CD4-positive, alpha-beta T cell treated with Interferon gamma for 1 hour (primary cell): Measurements from ENCODE around the gene GLTPD2.
A peak's percentile ranks its signal among the peaks of the same experiment; 100 is the strongest.
"Not testable (repeated sequence)": the region's sequence is repeated elsewhere in the genome, so short reads cannot be mapped to it uniquely, and the experiment has no call there.

Experiments
- DNase-seq: peaks from one replicate; pipeline ENCODE4 v3.0.0-alpha.2; 2020

Gene GLTPD2

DNA sequence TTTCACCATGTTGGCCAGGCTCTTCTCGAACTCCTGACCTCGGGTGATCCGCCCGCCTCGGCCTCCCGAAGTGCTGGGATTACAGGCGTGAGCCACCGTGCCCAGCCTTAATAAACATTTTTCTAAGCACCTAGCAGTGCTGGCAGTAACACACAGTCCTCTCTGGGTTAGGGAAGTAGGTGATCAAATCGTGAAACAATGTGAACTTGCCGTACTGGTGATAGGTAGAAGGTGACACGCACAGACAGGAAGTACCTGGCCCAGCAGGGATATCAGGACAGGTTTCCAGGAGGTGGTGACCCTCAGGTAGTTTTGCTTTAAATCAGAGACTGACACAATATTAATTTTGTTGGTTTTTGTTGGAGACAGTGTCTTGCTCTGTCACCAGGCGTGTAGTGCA lies 22.7 kb downstream of the GLTPD2 start:
- DNase-seq = no peak

DNA sequence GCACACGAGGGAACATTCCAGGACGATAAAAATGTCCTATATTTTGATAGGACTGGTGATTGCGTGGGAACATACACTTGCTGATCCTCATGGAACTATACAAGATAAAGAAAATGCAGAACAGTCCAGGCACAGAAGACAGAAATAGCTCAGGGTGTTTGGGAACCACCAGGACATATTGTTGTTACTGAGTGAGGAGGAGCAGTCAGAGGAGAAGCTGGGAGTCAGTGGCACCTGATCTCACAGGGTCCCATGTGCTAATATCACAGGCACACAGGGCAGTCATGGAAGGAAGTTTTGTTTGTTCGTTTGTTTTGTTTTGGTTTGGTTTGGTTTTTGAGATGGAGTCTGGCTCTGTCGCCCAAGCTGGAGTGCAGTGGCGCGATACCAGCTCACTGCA lies 23.9 kb downstream of the GLTPD2 start:
- no peak for DNase-seq

DNA sequence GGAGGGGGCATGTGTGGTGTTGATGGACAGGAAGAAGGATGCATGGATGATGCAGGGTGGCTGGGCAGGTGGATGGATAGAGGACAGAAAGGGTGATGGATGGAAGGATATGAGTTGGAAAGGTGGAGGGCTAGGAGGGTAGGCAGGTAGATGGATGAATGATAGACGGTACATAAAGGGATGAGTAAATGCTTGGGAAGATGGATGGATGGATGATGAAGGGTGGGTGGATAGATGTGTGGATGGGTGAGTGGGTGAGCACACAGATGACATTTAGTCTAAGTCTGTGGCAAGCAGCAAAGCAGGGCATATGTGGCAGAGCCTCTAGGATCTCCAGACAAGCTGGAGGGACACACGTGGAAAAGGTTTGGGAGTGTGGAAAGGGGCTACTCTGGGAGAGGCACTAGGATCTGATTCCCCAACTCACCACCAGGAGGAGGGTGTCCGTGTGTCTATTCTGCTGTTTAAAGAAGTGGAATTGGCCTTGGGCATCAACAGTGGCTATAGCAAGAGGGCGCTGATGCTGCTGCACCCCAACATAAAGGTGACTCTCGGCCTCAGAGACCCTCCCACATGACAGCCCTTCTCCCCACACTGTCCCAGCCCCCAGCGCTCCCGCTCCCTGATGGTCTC lies 26.4 kb downstream of the GLTPD2 start:
- DNase-seq = no peak

DNA sequence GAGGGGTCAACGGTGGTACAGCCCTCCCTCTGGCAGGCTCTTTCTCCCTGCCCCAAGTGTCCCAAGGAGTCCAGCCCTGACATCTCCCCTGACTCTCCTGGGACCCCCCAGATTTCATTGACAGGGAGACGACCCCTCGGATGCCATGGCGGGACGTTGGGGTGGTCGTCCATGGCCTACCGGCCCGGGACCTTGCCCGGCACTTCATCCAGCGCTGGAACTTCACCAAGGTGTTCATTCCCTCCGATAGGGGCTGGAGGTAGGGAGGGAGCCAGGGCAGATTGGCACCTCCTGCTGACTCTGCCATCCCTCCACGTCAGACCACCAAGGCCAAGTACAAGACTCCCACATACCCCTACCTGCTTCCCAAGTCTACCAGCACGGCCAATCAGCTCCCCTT lies 28.1 kb downstream of the GLTPD2 start:
- DNase-seq = no peak

DNA sequence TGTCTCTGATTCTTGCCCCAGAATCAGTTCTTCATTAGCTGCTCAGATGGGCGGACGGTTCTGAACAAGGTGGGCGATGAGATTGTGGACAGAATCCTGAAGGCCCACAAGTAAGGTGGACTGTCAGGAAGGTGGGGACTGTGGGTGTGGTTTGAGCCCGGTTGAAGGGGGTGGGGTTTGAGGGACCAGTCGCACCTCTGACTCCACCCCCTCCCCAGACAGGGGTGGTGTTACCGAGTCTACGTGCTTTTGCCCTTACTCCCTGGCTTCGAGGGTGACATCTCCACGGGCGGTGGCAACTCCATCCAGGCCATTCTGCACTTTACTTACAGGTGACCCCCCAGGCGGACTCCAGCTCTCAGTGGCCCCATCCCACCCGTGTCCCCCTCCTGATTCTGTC lies 29.5 kb downstream of the GLTPD2 start:
- no peak for DNase-seq

DNA sequence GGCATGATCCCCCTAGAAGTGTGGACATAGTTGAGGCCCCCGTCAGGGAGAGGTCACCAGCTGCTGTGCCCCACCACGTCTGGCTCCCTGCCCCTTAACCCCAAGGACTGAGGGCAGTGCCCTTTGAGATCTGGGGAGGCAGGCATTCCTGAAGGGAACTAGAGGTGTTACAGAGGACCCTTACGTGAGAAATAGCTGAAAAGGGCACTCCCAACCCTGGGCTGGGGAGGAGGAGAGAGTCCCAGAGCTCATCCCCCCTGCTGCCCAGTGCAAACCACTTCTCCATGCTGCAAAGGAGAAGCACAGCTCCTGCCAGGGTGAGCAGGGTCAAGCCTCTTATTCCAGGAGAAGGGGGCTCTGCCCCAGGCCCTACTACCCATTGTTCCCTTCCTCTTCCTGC lies 34.1 kb downstream of the GLTPD2 start:
- DNase-seq = no peak

DNA sequence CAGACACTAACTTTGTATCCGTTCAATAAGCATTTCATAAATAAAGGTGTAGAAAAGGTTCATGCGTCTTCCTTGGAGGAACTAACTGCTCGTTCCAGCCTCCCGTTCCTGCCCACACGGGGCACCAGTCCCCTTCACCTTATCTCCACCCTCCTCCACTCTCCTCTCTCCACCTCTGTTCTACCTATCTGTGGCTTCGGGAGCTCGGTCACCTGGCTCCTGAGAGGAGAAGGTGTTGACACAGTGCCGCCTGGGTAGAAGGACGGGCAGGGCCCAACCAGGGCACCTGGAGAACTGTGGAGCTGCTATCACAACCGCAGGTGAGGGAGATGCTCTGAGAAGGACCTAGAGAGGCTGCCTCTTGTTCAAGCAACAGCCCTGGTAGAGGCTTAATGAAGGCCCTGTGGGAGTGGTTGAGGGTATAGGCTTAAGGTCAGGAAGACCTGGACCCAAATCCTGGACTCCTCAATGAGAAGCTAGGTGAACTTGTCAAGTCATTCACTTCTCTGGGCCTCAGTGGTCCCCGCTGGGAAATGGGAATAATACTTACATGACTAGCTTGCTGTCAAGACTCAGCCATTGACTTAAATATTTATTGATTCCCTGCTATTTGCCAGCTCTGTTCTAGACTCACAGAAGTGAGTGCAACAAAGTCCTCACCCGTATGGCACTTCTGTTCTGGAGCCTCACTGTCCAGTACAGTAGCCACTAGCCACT lies 34.8 kb downstream of the GLTPD2 start:
- DNase-seq = no peak

DNA sequence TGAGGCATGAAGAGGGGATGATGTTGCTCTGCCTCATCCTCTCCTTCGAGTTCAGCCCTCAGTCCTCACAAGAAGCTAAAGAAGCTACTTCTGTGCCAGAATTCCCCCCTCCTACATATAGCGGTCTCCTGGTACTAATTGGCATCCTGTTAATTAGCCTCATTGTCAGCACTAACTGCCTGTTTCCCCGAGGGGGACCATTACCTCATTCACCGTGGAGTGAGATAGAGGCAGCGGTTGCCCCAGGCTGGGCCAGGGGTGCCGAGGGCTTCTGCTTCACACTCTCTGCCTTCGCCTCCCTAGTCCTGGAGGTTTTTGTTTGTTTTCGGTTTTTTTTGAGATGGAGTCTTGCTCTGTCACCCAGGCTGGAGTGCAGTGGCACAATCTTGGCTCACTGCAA lies 38.6 kb downstream of the GLTPD2 start:
- no peak for DNase-seq

DNA sequence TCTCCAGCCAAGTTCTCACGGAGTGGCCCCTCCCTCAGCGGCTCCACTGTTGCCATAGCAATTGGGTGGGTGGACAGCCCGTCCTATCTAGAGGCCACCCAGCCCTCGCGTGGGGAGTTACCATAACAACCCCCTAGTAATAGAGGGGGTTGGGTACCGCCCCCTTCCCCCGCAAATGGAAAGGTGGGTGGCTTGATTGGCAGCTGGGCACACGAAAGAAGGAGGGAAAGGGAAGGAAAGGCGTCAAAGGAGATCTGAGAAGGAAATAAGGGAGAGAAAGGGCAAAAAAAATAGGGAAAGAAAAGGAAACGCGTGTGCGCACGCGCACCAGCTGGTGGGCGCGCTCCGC lies 44.0 kb downstream of the GLTPD2 start:
- not testable (repeated sequence) for DNase-seq

DNA sequence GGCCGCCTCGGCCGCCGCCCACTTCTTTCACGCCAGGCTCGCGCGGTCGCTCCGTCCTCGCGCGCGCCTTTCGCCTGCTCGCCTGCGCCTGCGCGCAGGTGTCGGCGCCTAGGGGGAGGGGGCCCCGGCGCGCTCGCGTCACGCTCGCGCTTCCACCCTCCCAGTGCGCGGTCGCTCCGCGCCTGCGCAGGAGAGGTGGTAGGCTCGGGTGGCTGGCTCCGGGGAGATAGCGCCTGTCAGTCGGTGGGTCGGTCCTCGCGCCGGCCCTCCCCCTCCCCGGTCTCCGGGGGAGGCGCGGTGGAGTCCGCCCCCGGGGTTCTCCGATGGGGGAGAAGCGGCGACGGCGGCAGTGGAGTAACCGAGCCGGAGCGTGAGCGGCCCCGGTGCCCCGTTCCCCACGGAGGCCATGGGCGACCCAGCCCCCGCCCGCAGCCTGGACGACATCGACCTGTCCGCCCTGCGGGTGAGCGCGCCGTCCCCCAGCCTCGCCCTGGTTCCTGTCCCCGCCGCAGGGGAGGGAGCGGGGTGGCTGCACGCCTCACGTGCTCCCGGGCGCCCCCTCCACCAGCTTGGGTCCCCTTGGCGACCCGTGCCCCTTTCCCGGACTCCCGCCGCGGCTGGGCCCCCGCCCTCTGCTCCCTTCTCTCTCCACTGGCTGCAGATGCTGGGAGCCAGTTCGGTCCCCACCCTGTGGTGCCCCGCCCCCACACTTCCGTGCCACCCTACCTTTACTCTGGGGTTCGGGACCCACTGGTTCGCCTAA lies 44.6 kb downstream of the GLTPD2 start, which contains the start of gene MINK1:
MINK1 (plus strand) TSS at position 163 of the 763 bp plus-strand sequence; CDS start at position 407, 244 bp downstream.
- peak; percentile 94 for DNase-seq

DNA sequence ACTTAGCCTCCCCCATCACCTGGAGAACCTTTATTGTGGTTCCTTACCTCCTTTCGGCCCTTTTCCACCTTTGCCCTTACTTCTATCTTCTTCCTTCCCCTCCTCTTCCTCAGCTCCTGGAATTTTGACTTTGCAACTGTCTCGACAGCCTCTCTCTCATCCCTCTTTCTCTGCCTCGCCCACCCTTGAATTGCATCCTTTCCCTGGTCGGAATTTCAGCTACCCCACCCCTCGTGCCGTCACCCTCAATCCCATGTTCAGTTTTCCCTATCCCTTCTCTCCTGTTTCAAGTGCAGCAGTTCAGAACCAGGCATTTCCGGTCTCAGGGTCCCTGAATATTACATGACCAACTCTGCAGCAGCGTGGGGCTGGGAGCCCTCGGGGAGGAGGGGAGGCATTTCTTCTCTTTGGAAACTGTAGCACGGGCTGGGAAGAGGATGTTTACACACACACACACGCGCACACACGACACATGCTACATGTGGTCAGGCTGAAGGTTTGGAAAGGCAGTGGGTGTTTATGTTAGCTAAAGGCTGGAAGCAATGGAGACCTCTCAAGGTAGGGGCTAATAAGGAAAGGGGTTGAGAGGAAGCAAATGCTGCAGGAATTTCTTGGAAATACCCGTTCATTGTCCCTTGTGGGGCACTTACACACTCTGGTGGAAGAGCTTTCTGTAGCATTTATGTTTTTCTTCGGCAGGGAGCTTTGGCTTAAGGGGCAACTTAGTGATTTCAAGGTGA lies 45.3 kb downstream of the GLTPD2 start:
- DNase-seq = no peak

DNA sequence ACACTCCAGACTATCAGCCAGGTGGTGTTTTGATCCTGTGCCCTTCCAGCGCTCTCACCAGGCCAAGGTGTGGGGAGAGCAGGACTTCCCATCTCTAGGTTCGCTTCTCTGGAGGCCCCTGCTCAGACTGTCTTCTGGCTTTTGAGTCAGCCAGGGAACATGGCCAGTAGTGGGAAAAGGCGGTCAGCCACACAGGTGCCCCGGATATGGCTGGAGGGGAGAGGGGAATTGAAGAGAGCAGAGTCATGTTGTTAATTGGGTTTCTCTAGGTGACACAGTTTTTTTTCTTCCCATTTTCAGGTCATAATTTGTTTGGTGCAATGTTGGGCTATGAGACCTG lies 45.9 kb downstream of the GLTPD2 start:
- no peak for DNase-seq

DNA sequence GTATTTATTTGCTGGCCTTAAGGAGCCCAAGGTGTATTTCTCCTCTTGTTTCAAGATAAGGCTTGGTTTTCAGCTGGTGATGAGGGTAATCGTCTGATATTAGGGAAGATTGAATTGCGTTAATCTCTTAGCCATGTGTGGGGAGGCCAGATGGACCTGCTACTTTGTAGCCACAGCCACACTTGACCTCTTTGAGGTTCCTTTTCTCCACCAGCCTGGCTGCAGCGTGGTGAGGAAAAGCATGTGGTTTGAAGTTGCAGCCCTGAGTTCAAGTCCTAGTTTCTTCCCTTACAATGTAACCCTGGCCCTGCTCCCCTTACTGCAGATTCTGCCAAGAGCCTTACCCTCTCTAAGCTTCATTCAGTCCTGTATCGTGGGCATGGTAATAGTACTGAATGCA lies 47.5 kb downstream of the GLTPD2 start:
- DNase-seq = no peak

DNA sequence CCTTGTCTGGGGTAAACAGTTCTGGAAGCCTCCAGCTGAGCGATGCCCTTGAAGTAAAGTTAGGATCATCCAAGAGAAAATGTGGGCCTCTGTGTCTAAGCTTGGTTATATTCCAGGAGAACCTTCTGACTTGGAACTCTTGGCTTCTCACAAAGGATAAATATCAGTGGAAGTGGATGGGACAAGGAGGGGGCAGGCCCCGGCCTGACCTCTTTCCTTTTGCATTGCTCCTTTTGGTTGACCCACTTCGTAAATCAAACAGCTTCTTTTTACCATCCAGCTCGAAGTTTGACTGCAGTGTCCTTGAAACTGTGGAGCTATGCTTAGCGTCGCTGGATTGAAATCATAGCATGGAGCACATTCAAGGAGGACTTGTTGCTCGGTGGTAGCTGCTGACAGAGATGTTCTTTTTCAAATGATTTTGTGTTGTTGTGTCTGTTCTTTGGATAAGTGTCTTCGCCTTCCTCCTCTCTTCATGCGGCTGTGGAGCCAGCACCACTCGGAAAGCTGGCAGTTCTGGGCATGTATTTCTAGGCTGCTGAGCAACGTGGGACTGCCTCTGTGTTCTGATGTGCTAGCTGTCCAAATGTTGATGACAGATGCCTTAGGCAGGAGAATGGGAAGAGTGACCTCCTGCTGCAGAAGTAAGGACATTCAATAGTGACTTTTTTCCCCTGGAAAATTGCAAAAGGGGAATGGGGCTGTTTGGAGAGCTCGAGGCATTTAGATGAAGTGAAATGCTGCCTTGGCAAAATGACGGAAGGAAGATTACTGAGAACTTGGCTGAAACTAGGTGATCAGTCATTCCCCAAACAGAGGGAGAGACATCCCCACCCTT lies 48.9 kb downstream of the GLTPD2 start:
- no peak for DNase-seq

DNA sequence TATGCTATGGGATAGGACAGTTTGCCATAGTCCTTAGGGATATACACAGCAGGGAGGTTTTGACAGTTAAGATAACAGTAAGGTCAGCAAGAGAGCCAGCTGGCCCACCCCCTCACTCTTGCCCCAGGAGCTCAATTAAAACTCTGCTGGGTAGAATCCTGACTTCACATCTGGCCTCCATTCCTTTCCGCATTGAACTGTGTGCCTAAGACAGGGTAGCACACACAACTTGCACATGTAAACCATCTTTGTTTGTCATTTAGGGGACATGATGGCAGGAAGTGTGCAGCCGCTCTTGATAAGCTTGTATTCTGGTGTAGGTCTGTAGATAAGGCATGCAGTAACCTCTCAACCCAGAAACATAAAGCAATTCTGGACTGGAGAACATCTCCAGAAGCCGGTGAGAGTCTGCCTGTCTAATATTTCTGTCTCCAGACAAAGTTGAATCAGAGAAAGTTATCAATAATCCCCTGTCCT lies 49.6 kb downstream of the GLTPD2 start:
- no peak for DNase-seq

DNA sequence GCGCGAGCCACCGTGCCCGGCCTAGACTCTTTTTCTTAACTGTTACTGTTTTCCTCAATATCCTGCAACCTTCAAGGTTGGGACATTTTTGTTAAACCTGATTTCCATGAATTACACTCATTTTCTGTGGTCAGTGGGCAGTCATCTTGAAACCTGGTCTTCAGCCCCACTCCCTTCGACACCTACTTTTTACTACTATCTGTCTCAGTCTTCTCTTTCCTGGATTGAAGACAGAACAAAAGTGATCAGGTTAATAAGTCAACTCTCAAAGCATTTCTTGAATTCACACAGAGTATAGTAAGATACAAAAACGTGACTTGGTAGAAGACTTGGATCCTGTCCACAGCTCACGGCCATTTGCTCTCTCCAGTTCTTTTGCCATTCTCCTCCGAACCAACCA lies 50.5 kb downstream of the GLTPD2 start:
- no peak for DNase-seq
